Measurements from ENCODE around the gene FAM131C.
"Not testable (repeated sequence)": the region's sequence is repeated elsewhere in the genome, so short reads cannot be mapped to it uniquely, and the experiment has no call there.

Gene FAM131C

DNA sequence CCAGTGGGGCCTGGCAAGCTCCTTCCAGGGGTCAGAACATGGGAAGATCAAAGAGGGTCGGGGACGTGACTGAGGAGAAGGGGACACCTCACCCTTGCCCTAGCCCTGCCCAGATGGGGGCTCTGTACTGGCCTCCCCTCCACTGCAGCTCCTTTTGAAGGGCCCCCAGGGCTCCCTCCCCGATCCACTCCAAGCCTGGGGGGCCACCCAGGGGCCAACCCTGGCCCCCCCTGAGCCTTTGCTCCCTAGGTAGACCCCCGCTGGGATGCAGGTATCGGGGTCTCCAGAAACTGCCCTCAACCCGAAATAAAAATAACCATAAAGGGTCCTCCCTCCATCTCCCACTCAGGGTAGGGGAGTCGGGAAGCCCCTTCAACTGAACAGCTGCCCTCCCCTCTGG, 37.4 kb upstream of the FAM131C start:
- no peak for TF ChIP-seq EZH2phosphoT487 (conservative IDR thresholded peaks at IDR 0.05; ENCODE audit: low read length)
- TF ChIP-seq, protein P1, sequence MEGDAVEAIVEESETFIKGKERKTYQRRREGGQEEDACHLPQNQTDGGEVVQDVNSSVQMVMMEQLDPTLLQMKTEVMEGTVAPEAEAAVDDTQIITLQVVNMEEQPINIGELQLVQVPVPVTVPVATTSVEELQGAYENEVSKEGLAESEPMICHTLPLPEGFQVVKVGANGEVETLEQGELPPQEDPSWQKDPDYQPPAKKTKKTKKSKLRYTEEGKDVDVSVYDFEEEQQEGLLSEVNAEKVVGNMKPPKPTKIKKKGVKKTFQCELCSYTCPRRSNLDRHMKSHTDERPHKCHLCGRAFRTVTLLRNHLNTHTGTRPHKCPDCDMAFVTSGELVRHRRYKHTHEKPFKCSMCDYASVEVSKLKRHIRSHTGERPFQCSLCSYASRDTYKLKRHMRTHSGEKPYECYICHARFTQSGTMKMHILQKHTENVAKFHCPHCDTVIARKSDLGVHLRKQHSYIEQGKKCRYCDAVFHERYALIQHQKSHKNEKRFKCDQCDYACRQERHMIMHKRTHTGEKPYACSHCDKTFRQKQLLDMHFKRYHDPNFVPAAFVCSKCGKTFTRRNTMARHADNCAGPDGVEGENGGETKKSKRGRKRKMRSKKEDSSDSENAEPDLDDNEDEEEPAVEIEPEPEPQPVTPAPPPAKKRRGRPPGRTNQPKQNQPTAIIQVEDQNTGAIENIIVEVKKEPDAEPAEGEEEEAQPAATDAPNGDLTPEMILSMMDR (IDR thresholded peaks at IDR 0.05; ENCODE audit: insufficient read depth, low read length, poor library complexity, severe bottlenecking): no peak
- Histone ChIP-seq H3K36me3 (ENCODE audit: low read length) (no peaks in the 10 kb centered on the region), H3K27me3 (ENCODE audit: low read length) (no peaks in the 10 kb centered on the region), H2AFZ (ENCODE audit: low read depth, low read length, severe bottlenecking) (no peak overlapping the region), H3K79me2 (ENCODE audit: insufficient read depth, low read length) (no peaks in the 10 kb centered on the region), H4K20me1 (ENCODE audit: low read depth, low read length) (no peaks in the 10 kb centered on the region), H3K9me3 (ENCODE audit: insufficient read depth, low read length) (peaks cover 5% of the 10 kb centered on the region; the same call in 1 of the 2 replicates), H3K9ac (ENCODE audit: low read length) (no peak overlapping the region), H3K4me3 (ENCODE audit: insufficient read depth, low read length, poor library complexity, severe bottlenecking) (no peak overlapping the region), H3K4me2 (ENCODE audit: low read depth, low read length, poor library complexity, severe bottlenecking) (no peak overlapping the region), H3K9me2 (replicated peaks; ENCODE audit: insufficient read depth, low read length) (no peaks in the 10 kb centered on the region), H3K27ac (ENCODE audit: low read depth, low read length) (no peak overlapping the region), H3F3A (ENCODE audit: insufficient read depth) (no peaks in the 10 kb centered on the region)

DNA sequence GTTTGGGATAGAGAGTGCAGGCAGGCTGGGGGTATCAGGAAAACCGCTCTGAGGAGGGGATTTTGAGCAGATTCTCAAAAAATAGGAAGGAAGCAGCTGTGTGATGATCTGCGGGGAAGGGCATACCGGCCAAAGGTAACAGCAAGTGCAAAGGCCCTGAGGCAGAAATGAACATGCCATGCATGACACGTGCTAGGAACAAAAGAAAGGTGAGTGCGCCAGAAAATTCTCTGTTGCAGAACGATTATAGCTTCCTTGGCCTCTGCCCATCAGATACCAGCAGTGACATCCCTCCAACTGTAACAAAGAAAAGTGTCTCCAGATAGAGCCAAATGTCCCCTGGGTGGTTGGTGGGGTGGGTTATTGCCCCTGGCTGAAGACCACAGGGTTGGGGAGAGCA, 37.0 kb upstream of the FAM131C start:
- H2AFZ ChIP-seq (ENCODE audit: low read depth, low read length, severe bottlenecking): no peak overlapping the region
- H3K9me3 ChIP-seq (ENCODE audit: insufficient read depth, low read length): peaks cover 5% of the 10 kb centered on the region; the same call in 1 of the 2 replicates
- no peaks in the 10 kb centered on the region for H3K27me3 ChIP-seq (ENCODE audit: low read length)
- H3K9me2 ChIP-seq (replicated peaks; ENCODE audit: insufficient read depth, low read length): no peaks in the 10 kb centered on the region
- TF ChIP-seq, protein P1 (IDR thresholded peaks at IDR 0.05; ENCODE audit: insufficient read depth, low read length, poor library complexity, severe bottlenecking): no peak
- no peak for TF ChIP-seq EZH2phosphoT487 (conservative IDR thresholded peaks at IDR 0.05; ENCODE audit: low read length)
- H3F3A ChIP-seq (ENCODE audit: insufficient read depth): no peaks in the 10 kb centered on the region
- H3K4me3 ChIP-seq (ENCODE audit: insufficient read depth, low read length, poor library complexity, severe bottlenecking): no peak overlapping the region
- H3K36me3 ChIP-seq (ENCODE audit: low read length): no peaks in the 10 kb centered on the region
- no peak overlapping the region for H3K4me2 ChIP-seq (ENCODE audit: low read depth, low read length, poor library complexity, severe bottlenecking)
- H3K79me2 ChIP-seq (ENCODE audit: insufficient read depth, low read length): no peaks in the 10 kb centered on the region
- no peak overlapping the region for H3K9ac ChIP-seq (ENCODE audit: low read length)
- no peaks in the 10 kb centered on the region for H4K20me1 ChIP-seq (ENCODE audit: low read depth, low read length)
- H3K27ac ChIP-seq (ENCODE audit: low read depth, low read length): no peak overlapping the region

GRCh38 chr1:16109571-16109970, 36.1 kb upstream of the FAM131C start:
- Histone ChIP-seq H3F3A (ENCODE audit: insufficient read depth) (no peaks in the 10 kb centered on the region), H3K79me2 (ENCODE audit: insufficient read depth, low read length) (no peaks in the 10 kb centered on the region), H4K20me1 (ENCODE audit: low read depth, low read length) (no peaks in the 10 kb centered on the region), H3K27ac (ENCODE audit: low read depth, low read length) (no peak overlapping the region), H2AFZ (ENCODE audit: low read depth, low read length, severe bottlenecking) (no peak overlapping the region), H3K9me3 (ENCODE audit: insufficient read depth, low read length) (peaks cover 5% of the 10 kb centered on the region; the same call in 1 of the 2 replicates), H3K27me3 (ENCODE audit: low read length) (no peaks in the 10 kb centered on the region), H3K9me2 (replicated peaks; ENCODE audit: insufficient read depth, low read length) (no peaks in the 10 kb centered on the region), H3K9ac (ENCODE audit: low read length) (no peak overlapping the region), H3K36me3 (ENCODE audit: low read length) (no peaks in the 10 kb centered on the region), H3K4me2 (ENCODE audit: low read depth, low read length, poor library complexity, severe bottlenecking) (no peak overlapping the region), H3K4me3 (ENCODE audit: insufficient read depth, low read length, poor library complexity, severe bottlenecking) (no peak overlapping the region)
- TF ChIP-seq EZH2phosphoT487 (conservative IDR thresholded peaks at IDR 0.05; ENCODE audit: low read length): no peak
- TF ChIP-seq, protein P1 (IDR thresholded peaks at IDR 0.05; ENCODE audit: insufficient read depth, low read length, poor library complexity, severe bottlenecking): no peak

DNA sequence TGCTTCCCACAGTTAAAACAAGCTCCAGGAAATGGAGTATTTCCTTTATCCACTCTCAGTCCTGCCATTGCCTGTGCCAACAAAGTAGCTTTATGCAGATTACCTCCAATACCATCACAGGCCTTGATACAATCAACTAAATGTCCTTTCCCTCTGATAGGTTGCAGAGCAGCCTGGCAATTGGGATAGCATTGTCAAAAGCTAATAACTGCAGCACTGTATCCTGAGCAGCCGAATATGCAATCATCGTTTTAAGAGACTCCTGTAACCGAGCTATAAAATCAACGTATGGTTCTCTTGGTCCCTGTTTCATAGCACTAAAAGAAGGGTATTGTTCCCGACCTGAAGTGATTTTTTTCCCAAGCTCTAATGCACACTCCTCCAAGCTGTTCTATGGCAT, 33.6 kb upstream of the FAM131C start:
- H3K4me3 ChIP-seq (ENCODE audit: insufficient read depth, low read length, poor library complexity, severe bottlenecking); H3K27me3 ChIP-seq (ENCODE audit: low read length); H3K9ac ChIP-seq (ENCODE audit: low read length); H3K9me2 ChIP-seq (replicated peaks; ENCODE audit: insufficient read depth, low read length); H4K20me1 ChIP-seq (ENCODE audit: low read depth, low read length); H3K79me2 ChIP-seq (ENCODE audit: insufficient read depth, low read length); H3K4me2 ChIP-seq (ENCODE audit: low read depth, low read length, poor library complexity, severe bottlenecking); H3K27ac ChIP-seq (ENCODE audit: low read depth, low read length); H3K36me3 ChIP-seq (ENCODE audit: low read length); H3F3A ChIP-seq (ENCODE audit: insufficient read depth); H3K9me3 ChIP-seq (ENCODE audit: insufficient read depth, low read length); H2AFZ ChIP-seq (ENCODE audit: low read depth, low read length, severe bottlenecking): not testable (repeated sequence)
